Upper lobe of left lung (tissue), 6 donors: ENCODE measurements around the gene TLE2. TPM values are rescaled to one million over a fixed set of nuclear protein-coding genes. Genes with fewer than 3 reads are reported as not detected.

ENCODE experiments used
- ATAC-seq, 2 donors: fragments of 200-7000 bp; cut with Tn5 transposase; one replicate each; pipeline ENCODE4 v1.9.1; 2022; ENCODE audit warnings: mild to moderate bottlenecking in 2 of 2, moderate library complexity in 2 of 2; ENCODE audit not compliant: low FRiP score in 2 of 2
- DNase-seq, 2 donors: peaks; one replicate each; pipeline ENCODE4 v3.0.0-alpha.2; 2019 to 2020
- H3K27ac ChIP-seq, 4 donors: fragments of 200-600 bp; sonication (generic); one replicate each; pipeline ENCODE4 v1.5.1; 2016 to 2019
- H3K27me3 ChIP-seq, 4 donors: fragments of 200-600 bp; sonication (generic); one replicate each; pipeline ENCODE4 v1.5.1; 2017 to 2019
- H3K36me3 ChIP-seq, 4 donors: fragments of 200-600 bp; sonication (generic); one replicate each; pipeline ENCODE4 v1.5.1; 2016 to 2019
- H3K4me1 ChIP-seq, 4 donors: fragments of 200-600 bp; sonication (generic); one replicate each; pipeline ENCODE4 v1.5.1; 2018 to 2019
- H3K4me3 ChIP-seq, 4 donors: fragments of 200-600 bp; sonication (generic); one replicate each; pipeline ENCODE4 v1.5.1; 2017 to 2019; ENCODE audit warnings: mild to moderate bottlenecking in 2 of 4, moderate library complexity in 1 of 4
- H3K9me3 ChIP-seq, 4 donors: fragments of 200-600 bp; sonication (generic); one replicate each; pipeline ENCODE4 v1.5.1; 2018 to 2019
- EP300 ChIP-seq, 4 donors: sonication (generic); formaldehyde crosslinking; IDR thresholded peaks; one replicate each; pipeline ENCODE4 v1.5.1; 2017; ENCODE audit warnings: antibody characterized with exemption in 4 of 4, control low read depth in 2 of 4
- POLR2A ChIP-seq, 4 donors: fragments of 450-650 bp; IDR thresholded peaks; one replicate each; pipeline ENCODE4 v1.5.1; 2016 to 2017; ENCODE audit warnings: antibody characterized with exemption in 4 of 4, mild to moderate bottlenecking in 2 of 4
- POLR2AphosphoS5 ChIP-seq, 2 donors: sonication (generic); formaldehyde crosslinking; IDR thresholded peaks; one replicate each; pipeline ENCODE4 v1.5.1; 2017; ENCODE audit warnings: antibody characterized with exemption in 2 of 2
- WGBS, 2 donors: methylation state at CpG; one replicate each; pipeline ENCODE4 v1.1.5; 2017 to 2018; 5-methylcytosine and 5-hydroxymethylcytosine counted together
- total RNA-seq, 6 donors: library from RNA; depleted of rRNA in 4 of 6; stranded (reverse); fragments of >200 nt in 4 of 6; gene quantifications; one replicate each; pipeline versions ENCODE4 v1.1.0 to v1.2.1, GENCODE V29; 2016 to 2021
- TF ChIP-seq, protein P1 (sequence below), 6 experiments: fragments of 450-650 bp in 4 of 6; fragments of 200-600 bp in 2 of 6; sonication (generic) in 2 of 6; IDR thresholded peaks; one replicate each; pipeline ENCODE4 v1.5.1; 2016 to 2019; ENCODE audit warnings: antibody characterized with exemption in 6 of 6
- donor health status: DM: no; HTN: no; CAD: no; lungs with moderate emphysema.
- donor health status: DM: no; HTN: yes; CAD: no; lungs with severe emphysema.

TLE2 gene
- total RNA-seq, 6 donors from 2014 or later: 35.0 to 115 (median 56.0) TPM

- Histone ChIP-seq H3K36me3 (peaks cover 25 to 77% (median 65%) of the 10 kb centered on the region in 4 donors), H3K4me3 (peak overlapping the region in 2 of 4 donors; percentile 5 to 89), H3K27me3 (no peaks in the 10 kb centered on the region), H3K4me1 (peaks cover 40 to 64% (median 55%) of the 10 kb centered on the region in 4 donors), H3K9me3 (no peaks in the 10 kb centered on the region), H3K27ac (peak overlapping the region; percentile 70 to 99 (median 78))
- ATAC-seq (peak; percentile 61 to 86), DNase-seq (peak; percentile 88 to 96)
- TF ChIP-seq EP300 (IDR thresholded peaks at IDR 0.05) (no peak), POLR2A (IDR thresholded peaks at IDR 0.05) (no peak), POLR2AphosphoS5 (IDR thresholded peaks at IDR 0.05) (peak; percentile 49 to 73)
- TF ChIP-seq, protein P1, sequence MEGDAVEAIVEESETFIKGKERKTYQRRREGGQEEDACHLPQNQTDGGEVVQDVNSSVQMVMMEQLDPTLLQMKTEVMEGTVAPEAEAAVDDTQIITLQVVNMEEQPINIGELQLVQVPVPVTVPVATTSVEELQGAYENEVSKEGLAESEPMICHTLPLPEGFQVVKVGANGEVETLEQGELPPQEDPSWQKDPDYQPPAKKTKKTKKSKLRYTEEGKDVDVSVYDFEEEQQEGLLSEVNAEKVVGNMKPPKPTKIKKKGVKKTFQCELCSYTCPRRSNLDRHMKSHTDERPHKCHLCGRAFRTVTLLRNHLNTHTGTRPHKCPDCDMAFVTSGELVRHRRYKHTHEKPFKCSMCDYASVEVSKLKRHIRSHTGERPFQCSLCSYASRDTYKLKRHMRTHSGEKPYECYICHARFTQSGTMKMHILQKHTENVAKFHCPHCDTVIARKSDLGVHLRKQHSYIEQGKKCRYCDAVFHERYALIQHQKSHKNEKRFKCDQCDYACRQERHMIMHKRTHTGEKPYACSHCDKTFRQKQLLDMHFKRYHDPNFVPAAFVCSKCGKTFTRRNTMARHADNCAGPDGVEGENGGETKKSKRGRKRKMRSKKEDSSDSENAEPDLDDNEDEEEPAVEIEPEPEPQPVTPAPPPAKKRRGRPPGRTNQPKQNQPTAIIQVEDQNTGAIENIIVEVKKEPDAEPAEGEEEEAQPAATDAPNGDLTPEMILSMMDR (IDR thresholded peaks at IDR 0.05): peak in 3 of 6 experiments; percentile 18 to 51 (median 24)
- WGBS, 2 donors: 49 to 90% methylated on average over 10 to 21 of the region's 26 CpGs
These were observed 28.2 kb upstream of the TLE2 start for GRCh38 chr19:3057275-3057714.

- H3K4me1 ChIP-seq: peaks cover 40 to 64% (median 55%) of the 10 kb centered on the region in 4 donors
These were observed 27.5 kb upstream of the TLE2 start for GRCh38 chr19:3056417-3057088.

DNA sequence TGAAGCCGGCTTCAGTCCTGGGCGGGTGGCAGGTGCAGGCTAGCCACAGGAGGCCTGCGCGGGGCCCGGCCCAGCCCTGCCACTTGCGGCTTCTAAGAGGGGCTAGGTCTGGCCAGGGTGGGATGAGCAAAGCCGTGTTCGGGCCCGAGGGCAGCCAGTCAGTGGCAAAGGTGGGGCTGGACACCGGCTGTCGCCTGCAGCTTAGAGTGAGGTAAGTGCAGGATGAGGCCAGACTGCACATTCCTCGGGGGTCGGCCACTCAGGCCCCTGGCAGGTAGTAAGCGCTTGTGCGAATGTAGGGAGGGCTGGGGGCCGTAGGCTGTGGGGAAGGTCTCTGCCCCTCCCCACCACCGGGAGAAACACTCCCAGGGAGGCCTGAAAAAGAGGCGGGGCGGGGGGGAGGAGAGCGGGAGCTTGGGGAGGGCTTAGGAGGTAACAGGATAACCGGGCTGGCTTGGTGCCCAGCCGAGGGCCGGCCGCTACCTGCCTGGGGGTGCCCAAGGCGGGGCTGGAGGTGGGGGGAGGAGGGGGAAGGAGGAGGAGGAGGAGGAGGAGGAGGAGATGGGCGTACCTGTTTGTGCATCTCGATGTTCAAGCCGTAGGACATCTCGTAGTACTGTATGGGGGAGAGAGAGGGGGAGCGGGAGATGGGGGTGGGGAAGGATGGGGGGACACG, 26.8 kb upstream of the TLE2 start:
- peaks cover 37 to 61% (median 52%) of the 10 kb centered on the region in 4 donors for H3K4me1 ChIP-seq
- TF ChIP-seq POLR2AphosphoS5 (IDR thresholded peaks at IDR 0.05): no peak
- TF ChIP-seq, protein P1 (IDR thresholded peaks at IDR 0.05): no peak
- TF ChIP-seq POLR2A (IDR thresholded peaks at IDR 0.05): no peak
- TF ChIP-seq EP300 (IDR thresholded peaks at IDR 0.05): no peak
- ATAC-seq: no peak

More at GRCh38 chr19:3056417-3057088, 27.5 kb upstream of the TLE2 start:
- ATAC-seq (no peak), DNase-seq (no peak)
- H3K9me3 ChIP-seq: no peaks in the 10 kb centered on the region
- peak overlapping the region; percentile 70 to 99 (median 78) for H3K27ac ChIP-seq
- 54 to 68% methylated on average over 10 of the region's 10 CpGs for WGBS, 2 donors
- TF ChIP-seq, protein P1 (IDR thresholded peaks at IDR 0.05): no peak
- peak overlapping the region in 1 of 4 donors; percentile 89 for H3K4me3 ChIP-seq
- H3K27me3 ChIP-seq: no peaks in the 10 kb centered on the region
- peaks cover 25 to 77% (median 65%) of the 10 kb centered on the region in 4 donors for H3K36me3 ChIP-seq

DNA sequence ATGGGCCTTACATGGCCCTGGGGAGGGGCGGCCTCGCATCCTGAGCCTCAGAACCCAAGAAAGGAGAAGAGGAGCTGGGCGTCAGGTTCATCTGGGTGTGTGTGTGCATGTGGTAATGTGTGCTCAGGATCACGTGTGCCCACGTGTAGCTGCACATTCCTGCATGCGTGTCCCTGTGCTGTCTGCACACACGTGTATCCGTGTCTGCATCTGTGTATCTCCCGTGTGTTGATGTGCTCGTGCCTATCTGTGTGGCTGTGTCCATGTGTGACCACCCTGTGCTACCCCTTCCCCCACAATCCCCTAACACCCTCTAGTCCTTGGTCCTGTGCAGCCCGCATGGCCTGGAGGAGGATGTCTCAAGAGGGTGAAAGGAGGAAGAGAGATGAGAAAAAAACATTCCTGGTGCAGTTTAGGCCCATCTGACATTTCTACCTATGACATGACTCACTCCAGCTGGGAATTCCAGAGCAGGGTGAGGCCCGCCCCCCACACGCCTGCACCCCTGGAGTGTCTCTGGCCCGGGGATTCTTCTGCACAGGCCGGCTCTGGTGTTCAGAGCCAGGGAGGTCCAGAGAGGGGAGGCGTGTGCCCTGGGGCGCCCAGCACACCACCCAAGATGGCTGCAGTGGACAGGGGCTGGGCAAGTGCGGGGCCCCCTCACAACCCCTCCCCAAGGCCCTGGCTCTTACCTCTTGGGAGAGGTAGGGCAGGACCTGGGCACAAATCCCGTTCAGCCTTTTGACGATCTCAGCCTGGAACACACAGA, 26.1 kb upstream of the TLE2 start:
- Histone ChIP-seq H3K4me1 (peaks cover 32 to 54% (median 46%) of the 10 kb centered on the region in 4 donors), H3K4me3 (peak overlapping the region in 1 of 4 donors; percentile 1), H3K9me3 (no peaks in the 10 kb centered on the region), H3K36me3 (peaks cover 25 to 77% (median 65%) of the 10 kb centered on the region in 4 donors), H3K27me3 (no peaks in the 10 kb centered on the region), H3K27ac (peak overlapping the region; percentile 30 to 82 (median 46))
- ATAC-seq (peak in 1 of 2 donors; percentile 47), DNase-seq (no peak)
- TF ChIP-seq, protein P1 (IDR thresholded peaks at IDR 0.05): no peak
- TF ChIP-seq POLR2AphosphoS5 (IDR thresholded peaks at IDR 0.05): no peak
- no peak for TF ChIP-seq EP300 (IDR thresholded peaks at IDR 0.05)
- TF ChIP-seq POLR2A (IDR thresholded peaks at IDR 0.05): no peak
- WGBS, 2 donors: 73 to 85% methylated on average over 7 to 20 of the region's 20 CpGs

More for the DNA sequence above, 26.8 kb upstream of the TLE2 start:
- DNase-seq: peak; percentile 70 to 86
- H3K27me3 ChIP-seq: no peaks in the 10 kb centered on the region
- WGBS, 2 donors: 56 to 67% methylated on average over 17 to 29 of the region's 31 CpGs
- H3K4me3 ChIP-seq: peak overlapping the region in 1 of 4 donors; percentile 1
- H3K36me3 ChIP-seq: peaks cover 25 to 77% (median 65%) of the 10 kb centered on the region in 4 donors
- peak overlapping the region in 3 of 4 donors; percentile 62 to 99 (median 82) for H3K27ac ChIP-seq
- H3K9me3 ChIP-seq: no peaks in the 10 kb centered on the region
